ENCODE results near the gene EIF4E2.

Gene EIF4E2

GRCh38 chr2:232550354-232551249 lies at the start of gene EIF4E2, which contains the start of gene TIGD1:
Gene EIF4E2, plus strand, starts transcription at chr2:232550689. Its CDS starts 36 bp downstream, at chr2:232550725.
Gene TIGD1, minus strand, starts transcription at chr2:232550557. Its CDS starts 675 bp downstream, at chr2:232549882.
- DNase-seq (ENCODE audit: low read depth): peak; percentile 82

- DNase-seq (ENCODE audit: low read depth): no peak
Measured at GRCh38 chr2:232501331-232501771, 49.1 kb upstream of the EIF4E2 start.

GRCh38 chr2:232501794-232502390 lies 48.6 kb upstream of the EIF4E2 start:
- no peak for DNase-seq (ENCODE audit: low read depth)

GRCh38 chr2:232502511-232502910 lies 48.0 kb upstream of the EIF4E2 start:
- DNase-seq (ENCODE audit: low read depth): no peak

- DNase-seq (ENCODE audit: low read depth): no peak
Measured at GRCh38 chr2:232502911-232503808, 47.3 kb upstream of the EIF4E2 start.

GRCh38 chr2:232503809-232504323 lies 46.6 kb upstream of the EIF4E2 start:
- DNase-seq (ENCODE audit: low read depth): no peak

GRCh38 chr2:232504438-232504837 lies 46.1 kb upstream of the EIF4E2 start:
- DNase-seq (ENCODE audit: low read depth): no peak

- no peak for DNase-seq (ENCODE audit: low read depth)
Measured at GRCh38 chr2:232505856-232506255, 44.6 kb upstream of the EIF4E2 start.

- no peak for DNase-seq (ENCODE audit: low read depth)
Measured at GRCh38 chr2:232506709-232507108, 43.8 kb upstream of the EIF4E2 start.

- DNase-seq (ENCODE audit: low read depth): no peak
Measured at GRCh38 chr2:232508251-232508650, 42.2 kb upstream of the EIF4E2 start.

GRCh38 chr2:232511336-232511890 lies 39.1 kb upstream of the EIF4E2 start:
- no peak for DNase-seq (ENCODE audit: low read depth)

GRCh38 chr2:232512602-232513001 lies 37.9 kb upstream of the EIF4E2 start:
- DNase-seq (ENCODE audit: low read depth): no peak

GRCh38 chr2:232513353-232513752 lies 37.1 kb upstream of the EIF4E2 start:
- no peak for DNase-seq (ENCODE audit: low read depth)

GRCh38 chr2:232515639-232516038 lies 34.9 kb upstream of the EIF4E2 start:
- DNase-seq (ENCODE audit: low read depth): no peak

- no peak for DNase-seq (ENCODE audit: low read depth)
Measured at GRCh38 chr2:232516551-232516950, 33.9 kb upstream of the EIF4E2 start.

GRCh38 chr2:232518844-232519243 lies 31.6 kb upstream of the EIF4E2 start:
- DNase-seq (ENCODE audit: low read depth): no peak

- DNase-seq (ENCODE audit: low read depth): no peak
Measured at GRCh38 chr2:232519581-232520438, 30.7 kb upstream of the EIF4E2 start, which contains the start of gene PRSS56. Gene PRSS56, plus strand, starts transcription at chr2:232520388. Its CDS starts 211 bp downstream, at chr2:232520599.

- DNase-seq (ENCODE audit: low read depth): no peak
Measured at GRCh38 chr2:232520489-232520888, 30.0 kb upstream of the EIF4E2 start.

- no peak for DNase-seq (ENCODE audit: low read depth)
Measured at GRCh38 chr2:232521098-232521497, 29.4 kb upstream of the EIF4E2 start.

GRCh38 chr2:232521959-232522622 lies 28.4 kb upstream of the EIF4E2 start:
- DNase-seq (ENCODE audit: low read depth): peak; percentile 52

Data from stimulated activated CD8-positive, alpha-beta memory T cell treated with anti-CD3 and anti-CD28 coated beads, Interleukin-12 subunit alpha, Interleukin-12 subunit beta, amount 100 ng/mL, for 1 hour (primary cell).